ENCODE data around the gene CAP2.
A peak's percentile ranks its signal among the peaks of the same experiment; 100 is the strongest.
"Not testable (repeated sequence)": the region's sequence is repeated elsewhere in the genome, so short reads cannot be mapped to it uniquely, and the experiment has no call there.

The CAP2 gene

GRCh38 chr6:17506962-17507361, 113.6 kb downstream of the CAP2 start:
- DNase-seq: no peak

- no peak for DNase-seq
Measured at GRCh38 chr6:17511084-17511483, 117.7 kb downstream of the CAP2 start.

GRCh38 chr6:17511580-17511979, 118.2 kb downstream of the CAP2 start:
- no peak for DNase-seq

- no peak for DNase-seq
Measured at GRCh38 chr6:17519120-17519519, 125.7 kb downstream of the CAP2 start.

GRCh38 chr6:17525637-17526036, 132.2 kb downstream of the CAP2 start:
- no peak for DNase-seq

GRCh38 chr6:17527076-17527475, 133.7 kb downstream of the CAP2 start:
- no peak for DNase-seq

GRCh38 chr6:17530321-17530835, 137.0 kb downstream of the CAP2 start:
- no peak for DNase-seq

GRCh38 chr6:17536586-17536985, 143.2 kb downstream of the CAP2 start:
- DNase-seq: no peak

- DNase-seq: no peak
Measured at GRCh38 chr6:17542243-17542642, 148.8 kb downstream of the CAP2 start.

- not testable (repeated sequence) for DNase-seq
Measured at GRCh38 chr6:17545681-17546080, 152.3 kb downstream of the CAP2 start.

GRCh38 chr6:17551383-17551958, 158.1 kb downstream of the CAP2 start:
- DNase-seq: no peak

GRCh38 chr6:17552861-17553260, 159.5 kb downstream of the CAP2 start:
- no peak for DNase-seq

- no peak for DNase-seq
Measured at GRCh38 chr6:17556014-17556413, 162.6 kb downstream of the CAP2 start.

- no peak for DNase-seq
Measured at GRCh38 chr6:17562636-17563035, 169.2 kb downstream of the CAP2 start.

GRCh38 chr6:17565399-17565798, 172.0 kb downstream of the CAP2 start:
- no peak for DNase-seq

GRCh38 chr6:17574866-17575560, 181.6 kb downstream of the CAP2 start:
- no peak for DNase-seq

- no peak for DNase-seq
Measured at GRCh38 chr6:17577059-17577458, 183.7 kb downstream of the CAP2 start.

GRCh38 chr6:17580518-17581048, 187.2 kb downstream of the CAP2 start:
- DNase-seq: peak; percentile 45

- DNase-seq: not testable (repeated sequence)
Measured at GRCh38 chr6:17581282-17581681, 187.9 kb downstream of the CAP2 start.

- no peak for DNase-seq
Measured at GRCh38 chr6:17583811-17584210, 190.4 kb downstream of the CAP2 start.

- no peak for DNase-seq
Measured at GRCh38 chr6:17584241-17584803, 190.9 kb downstream of the CAP2 start.

- DNase-seq: no peak
Measured at GRCh38 chr6:17585766-17586490, 192.5 kb downstream of the CAP2 start.

- DNase-seq: not testable (repeated sequence)
Measured at GRCh38 chr6:17586623-17587022, 193.2 kb downstream of the CAP2 start.
